GM12865 (cell line): ENCODE results near the gene SLC36A2.

ENCODE experiments used
- DNase-seq: peaks from one replicate; pipeline ENCODE4 v3.0.0; 2010; ENCODE audit warnings: low read depth
- H3K4me3 ChIP-seq: 2 replicates; pipeline ENCODE4 v1.5.1; 2011; ENCODE audit warnings: mild to moderate bottlenecking, low read depth, low read length, control low read depth
- TF ChIP-seq, protein P1 (sequence below): IDR thresholded peaks from 2 replicates; pipeline ENCODE4 v1.5.1; 2011; ENCODE audit warnings: low read length, control low read depth, low read depth, inconsistent platforms; ENCODE audit not compliant: insufficient read depth; ENCODE audit errors: missing control alignments

Gene SLC36A2

DNA sequence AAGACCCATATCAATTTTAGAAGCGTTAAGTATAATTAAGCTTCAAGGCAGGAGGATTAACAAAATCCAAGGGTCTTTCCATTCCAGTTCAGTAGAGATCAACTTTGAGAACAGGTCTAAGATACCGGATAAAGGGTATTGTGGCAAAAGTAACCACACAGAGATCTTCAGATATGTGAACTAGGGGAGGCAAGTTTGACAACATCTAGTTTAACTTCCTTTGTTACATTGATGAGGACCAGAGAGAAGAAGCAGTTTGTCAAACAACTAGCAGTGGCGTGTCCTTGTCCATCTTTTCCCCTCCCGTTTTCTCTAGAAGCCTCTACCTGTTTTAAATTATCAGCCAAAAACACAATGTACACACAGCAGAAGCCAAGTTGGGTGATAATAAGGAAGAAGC, 8.6 kb downstream of the SLC36A2 start:
- no peak for DNase-seq
- TF ChIP-seq, protein P1, sequence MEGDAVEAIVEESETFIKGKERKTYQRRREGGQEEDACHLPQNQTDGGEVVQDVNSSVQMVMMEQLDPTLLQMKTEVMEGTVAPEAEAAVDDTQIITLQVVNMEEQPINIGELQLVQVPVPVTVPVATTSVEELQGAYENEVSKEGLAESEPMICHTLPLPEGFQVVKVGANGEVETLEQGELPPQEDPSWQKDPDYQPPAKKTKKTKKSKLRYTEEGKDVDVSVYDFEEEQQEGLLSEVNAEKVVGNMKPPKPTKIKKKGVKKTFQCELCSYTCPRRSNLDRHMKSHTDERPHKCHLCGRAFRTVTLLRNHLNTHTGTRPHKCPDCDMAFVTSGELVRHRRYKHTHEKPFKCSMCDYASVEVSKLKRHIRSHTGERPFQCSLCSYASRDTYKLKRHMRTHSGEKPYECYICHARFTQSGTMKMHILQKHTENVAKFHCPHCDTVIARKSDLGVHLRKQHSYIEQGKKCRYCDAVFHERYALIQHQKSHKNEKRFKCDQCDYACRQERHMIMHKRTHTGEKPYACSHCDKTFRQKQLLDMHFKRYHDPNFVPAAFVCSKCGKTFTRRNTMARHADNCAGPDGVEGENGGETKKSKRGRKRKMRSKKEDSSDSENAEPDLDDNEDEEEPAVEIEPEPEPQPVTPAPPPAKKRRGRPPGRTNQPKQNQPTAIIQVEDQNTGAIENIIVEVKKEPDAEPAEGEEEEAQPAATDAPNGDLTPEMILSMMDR = no peak
- no peak overlapping the region for H3K4me3 ChIP-seq

DNA sequence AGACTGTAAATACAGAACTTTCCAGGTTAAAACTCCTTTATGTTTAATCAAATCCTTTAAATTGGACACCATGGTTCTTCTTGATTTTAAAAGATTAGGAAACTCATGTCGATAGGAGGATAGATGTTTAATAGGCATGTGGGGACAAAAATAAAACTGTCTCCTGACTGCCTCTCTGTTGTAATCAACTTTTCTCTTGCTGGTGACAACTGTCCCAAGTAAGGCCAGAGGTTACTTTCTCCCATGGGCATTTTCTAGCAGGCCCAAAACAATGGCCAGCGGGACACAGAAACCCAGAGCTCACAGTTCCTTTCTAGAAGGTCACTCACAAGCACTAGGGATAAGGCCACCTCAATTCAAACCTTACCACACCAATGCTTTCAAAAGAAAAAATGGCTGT, 14.5 kb downstream of the SLC36A2 start:
- TF ChIP-seq, protein P1 = no peak
- H3K4me3 ChIP-seq = no peak overlapping the region
- no peak for DNase-seq

DNA sequence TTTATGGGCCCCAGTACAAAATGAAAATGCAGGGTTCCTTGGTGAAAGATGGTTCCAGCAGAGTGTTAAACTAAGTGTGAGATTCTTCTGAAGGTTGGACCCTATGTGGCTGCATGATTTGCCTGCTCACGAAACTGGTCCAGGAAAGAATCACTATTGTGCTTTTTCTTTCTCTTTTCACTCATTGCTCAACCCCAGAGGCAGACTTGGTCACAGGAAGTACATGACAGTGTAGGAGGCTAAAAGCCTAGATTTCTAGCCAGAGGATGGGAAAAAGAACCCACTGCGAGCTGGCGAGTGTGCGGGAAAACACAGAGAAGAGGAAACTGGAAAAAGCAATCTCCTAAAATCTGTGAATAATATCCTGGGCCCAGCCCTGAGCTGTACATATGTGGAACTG, 18.6 kb downstream of the SLC36A2 start:
- H3K4me3 ChIP-seq = no peak overlapping the region
- peak; percentile 13 for DNase-seq

DNA sequence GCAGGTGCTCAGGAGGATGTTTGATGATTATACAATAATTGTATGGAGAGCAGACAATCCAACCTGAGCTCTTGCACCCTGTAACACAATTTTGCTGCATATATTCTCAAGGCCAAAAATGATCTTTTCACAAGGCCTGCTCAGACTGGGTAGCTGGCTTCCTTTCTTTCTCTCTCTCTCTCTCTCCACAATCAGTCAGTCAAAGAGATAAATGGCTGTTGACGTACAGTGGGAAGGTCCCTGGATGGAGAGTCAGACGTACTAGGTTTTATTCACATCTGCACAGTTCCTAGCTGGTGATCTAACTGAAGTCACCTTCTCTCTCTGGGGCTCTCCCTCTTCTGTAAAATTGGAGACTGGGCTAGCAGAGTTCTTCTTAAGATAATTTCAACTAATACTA, 19.8 kb downstream of the SLC36A2 start:
- TF ChIP-seq, protein P1 = no peak
- no peak overlapping the region for H3K4me3 ChIP-seq
- DNase-seq = no peak

More for the DNA sequence above, 18.6 kb downstream of the SLC36A2 start:
- TF ChIP-seq, protein P1 = no peak

DNA sequence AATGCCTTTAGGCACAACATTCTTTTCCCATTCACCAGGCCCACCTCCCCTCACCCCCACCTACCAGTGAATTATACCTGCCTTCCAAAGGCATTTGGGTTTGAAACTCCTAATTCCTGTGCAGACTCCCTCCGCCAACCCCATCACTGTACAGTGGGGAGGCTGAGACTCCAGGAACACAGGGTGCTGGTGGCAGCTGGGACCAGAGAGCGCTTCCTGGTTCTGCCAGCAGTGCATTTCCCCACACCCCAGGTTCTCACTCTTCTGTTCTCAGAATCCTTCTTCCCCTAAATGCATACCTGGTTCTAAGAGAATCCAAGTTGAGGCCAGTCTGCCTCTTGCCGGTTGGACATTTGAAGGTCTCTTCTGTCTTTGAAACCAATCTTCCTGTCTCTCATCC, 21.1 kb downstream of the SLC36A2 start:
- TF ChIP-seq, protein P1 = no peak
- no peak for DNase-seq
- no peak overlapping the region for H3K4me3 ChIP-seq

DNA sequence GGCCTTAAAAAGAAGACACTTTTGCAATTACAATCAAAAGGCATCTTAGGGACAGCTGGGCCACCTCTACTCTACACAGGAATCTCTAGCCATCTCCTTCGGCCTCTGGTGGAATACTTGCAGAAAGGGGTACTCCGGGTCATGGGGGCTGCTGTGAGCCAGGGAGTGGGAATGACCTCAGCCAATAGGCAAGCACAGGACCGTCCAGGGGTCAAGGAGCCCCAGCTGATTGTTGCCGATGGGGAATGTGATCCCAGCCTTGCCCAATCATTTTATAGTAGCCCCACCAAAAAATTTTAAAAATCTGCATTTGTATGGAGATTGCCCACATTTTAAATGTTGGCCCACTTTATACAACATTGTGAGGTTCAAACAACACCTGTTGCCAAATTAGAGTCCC, 26.9 kb downstream of the SLC36A2 start:
- DNase-seq = no peak
- H3K4me3 ChIP-seq = no peak overlapping the region
- TF ChIP-seq, protein P1 = no peak
